ENCODE results near the gene MAP4.

- TF ChIP-seq CTCF (IDR thresholded peaks at IDR 0.05) = no peak
- TF ChIP-seq POLR2A (IDR thresholded peaks at IDR 0.05) = no peak
Measured at GRCh38 chr3:47865192-47865591, 151.0 kb downstream of the MAP4 start.
